Stomach (tissue), 9 donors: ENCODE data around the gene FOXK2. TPM values are rescaled to one million over a fixed set of nuclear protein-coding genes. Genes with fewer than 3 reads are reported as not detected.

Experiments used
- DNase-seq, 2 donors: peaks; one replicate each; pipeline versions ENCODE4 v3.0.0 to v3.0.0-alpha.2; 2013 to 2019
- H3K27ac ChIP-seq, 5 donors: fragments of 200-600 bp in 4 of 5; sonication (generic) in 4 of 5; one replicate each; pipeline ENCODE4 v1.5.1; 2013 to 2019; ENCODE audit warnings: mild to moderate bottlenecking in 1 of 5, moderate library complexity in 1 of 5
- H3K27me3 ChIP-seq, 3 donors: fragments of 200-600 bp; sonication (generic); one replicate each; pipeline ENCODE4 v1.5.1; 2017 to 2019; ENCODE audit warnings: mixed run types in 1 of 3
- H3K36me3 ChIP-seq, 4 donors: fragments of 200-600 bp; sonication (generic); 1 replicate in 3 of 4; 2 replicates in 1 of 4; pipeline ENCODE4 v1.5.1; 2016 to 2019
- H3K4me1 ChIP-seq, 4 donors: fragments of 200-600 bp; sonication (generic); one replicate each; pipeline ENCODE4 v1.5.1; 2016 to 2019
- H3K4me3 ChIP-seq, 4 donors: fragments of 200-600 bp; sonication (generic) in 3 of 4; one replicate each; pipeline ENCODE4 v1.5.1; 2016 to 2019; ENCODE audit warnings: mild to moderate bottlenecking in 1 of 4
- H3K9me3 ChIP-seq, 4 donors: fragments of 200-600 bp; sonication (generic); one replicate each; pipeline ENCODE4 v1.5.1; 2016 to 2019
- CTCF ChIP-seq, 7 experiments: fragments of 450-650 bp in 4 of 7; fragments of 200-600 bp in 3 of 7; sonication (generic) in 3 of 7; IDR thresholded peaks; one replicate each; pipeline ENCODE4 v1.5.1; 2016 to 2019; ENCODE audit warnings: antibody characterized with exemption in 7 of 7, control low read depth in 2 of 7, mild to moderate bottlenecking in 1 of 7
- EP300 ChIP-seq: sonication (generic); formaldehyde crosslinking; IDR thresholded peaks from one replicate; pipeline ENCODE4 v1.6.1; 2017; ENCODE audit warnings: antibody characterized with exemption
- POLR2A ChIP-seq, 4 donors: fragments of 450-650 bp; IDR thresholded peaks; one replicate each; pipeline ENCODE4 v1.6.1; 2016; ENCODE audit warnings: antibody characterized with exemption in 4 of 4, control low read depth in 2 of 4, mild to moderate bottlenecking in 1 of 4, moderate library complexity in 1 of 4
- POLR2AphosphoS5 ChIP-seq, 3 donors: sonication (generic); formaldehyde crosslinking; IDR thresholded peaks; one replicate each; pipeline ENCODE4 v1.6.1; 2016; ENCODE audit warnings: antibody characterized with exemption in 3 of 3
- WGBS, 5 donors: extraction: QIAGEN DNeasy Blood & Tissue Kit in 3 of 5; methylation state at CpG; one replicate each; pipeline versions ENCODE4 v1.1.5 to v1.1.7; 2013 to 2018; 5-methylcytosine and 5-hydroxymethylcytosine counted together
- intact Hi-C: fragments of 100-400 bp; cut with DNase I; formaldehyde crosslinking; loops from one replicate; pipeline ENCODE4 v1.15.1; 2023; ENCODE audit warnings: low total_unique reads
- polyA plus RNA-seq, 3 donors: library from polyadenylated mRNA; stranded (reverse); fragments of 200-250 nt; gene quantifications; one replicate each; pipeline ENCODE4 v1.2.3, GENCODE V29; 2013
- total RNA-seq, 5 donors: library from RNA; depleted of rRNA; stranded (reverse); fragments of >200 nt; gene quantifications; one replicate each; pipeline versions ENCODE4 v1.1.0 to v1.2.3, GENCODE V29; 2014 to 2016
- donor health status: healthy with polysubstance abuse.
- donor health status: Bipolar disorder and iron deficiency.
- donor health status: healthy.

Gene FOXK2
- total and polyA plus RNA-seq, 8 donors, result 12.8 to 71.8 (median 31.9) TPM

- 66 to 81% (median 73%) methylated on average over 5 of the region's 5 CpGs for WGBS, 5 donors
These were observed 89.3 kb downstream of the FOXK2 start for GRCh38 chr17:82608816-82609215.

GRCh38 chr17:82609655-82610054, 90.1 kb downstream of the FOXK2 start:
- Histone ChIP-seq H3K27ac (no peak overlapping the region), H3K27me3 (no peaks in the 10 kb centered on the region), H3K9me3 (no peaks in the 10 kb centered on the region), H3K4me1 (peaks cover 0 to 7% (median 2%) of the 10 kb centered on the region in 4 donors), H3K4me3 (no peak overlapping the region), H3K36me3 (peaks cover 8 to 80% (median 69%) of the 10 kb centered on the region in 4 donors)
- intact Hi-C loops, result no loop called here
- TF ChIP-seq CTCF (IDR thresholded peaks at IDR 0.05) (no peak), POLR2AphosphoS5 (IDR thresholded peaks at IDR 0.05) (no peak), POLR2A (IDR thresholded peaks at IDR 0.05) (no peak), EP300 (no peak)
- 90 to 94% (median 92%) methylated on average over 4 of the region's 4 CpGs for WGBS, 5 donors
- no peak for DNase-seq

More at GRCh38 chr17:82608816-82609215, 89.3 kb downstream of the FOXK2 start:
- H3K4me3 ChIP-seq, result no peak overlapping the region
- TF ChIP-seq CTCF (IDR thresholded peaks at IDR 0.05) (no peak), POLR2A (IDR thresholded peaks at IDR 0.05) (no peak), EP300 (no peak), POLR2AphosphoS5 (IDR thresholded peaks at IDR 0.05) (no peak)
- H3K27ac ChIP-seq, result no peak overlapping the region
- H3K36me3 ChIP-seq, result peaks cover 8 to 80% (median 69%) of the 10 kb centered on the region in 4 donors
- intact Hi-C loops, result no loop called here
- H3K27me3 ChIP-seq, result no peaks in the 10 kb centered on the region
- no peak for DNase-seq
- H3K9me3 ChIP-seq, result no peaks in the 10 kb centered on the region
- H3K4me1 ChIP-seq, result peaks cover 0 to 10% (median 4%) of the 10 kb centered on the region in 4 donors

- H3K36me3 ChIP-seq, result peaks cover 18 to 80% (median 69%) of the 10 kb centered on the region in 4 donors
- no peaks in the 10 kb centered on the region for H3K9me3 ChIP-seq
- TF ChIP-seq POLR2A (IDR thresholded peaks at IDR 0.05), result no peak
- no peak for TF ChIP-seq EP300
- TF ChIP-seq POLR2AphosphoS5 (IDR thresholded peaks at IDR 0.05), result no peak
- no peaks in the 10 kb centered on the region for H3K27me3 ChIP-seq
- DNase-seq, result peak in 1 of 2 donors; percentile 59
- H3K27ac ChIP-seq, result no peak overlapping the region
- peaks cover 0 to 7% (median 0%) of the 10 kb centered on the region in 4 donors for H3K4me1 ChIP-seq
- 77 to 84% (median 81%) methylated on average over 21 of the region's 21 CpGs for WGBS, 5 donors
- intact Hi-C loops, result no loop called here
- H3K4me3 ChIP-seq, result no peak overlapping the region
These were observed 91.9 kb downstream of the FOXK2 start for GRCh38 chr17:82611140-82612058.

GRCh38 chr17:82613283-82614094, 94.0 kb downstream of the FOXK2 start:
- 84 to 93% (median 91%) methylated on average over 27 to 37 of the region's 37 CpGs for WGBS, 5 donors
- intact Hi-C loops, result no loop called here
- TF ChIP-seq POLR2A (IDR thresholded peaks at IDR 0.05) (no peak), POLR2AphosphoS5 (IDR thresholded peaks at IDR 0.05) (no peak), EP300 (no peak), CTCF (IDR thresholded peaks at IDR 0.05) (no peak)
- Histone ChIP-seq H3K4me1 (peaks cover 0 to 7% (median 0%) of the 10 kb centered on the region in 4 donors), H3K4me3 (no peak overlapping the region), H3K27ac (no peak overlapping the region), H3K27me3 (no peaks in the 10 kb centered on the region), H3K36me3 (peaks cover 35 to 92% (median 85%) of the 10 kb centered on the region in 4 donors), H3K9me3 (no peaks in the 10 kb centered on the region)
- no peak for DNase-seq
